GM12891 (cell line): Measurements from ENCODE around the gene HSFX4.

Source experiments
- PAX5 ChIP-seq: IDR thresholded peaks from 2 replicates; pipeline ENCODE4 v1.6.1; 2011; ENCODE audit warnings: low read length, moderate library complexity, mild to moderate bottlenecking; ENCODE audit not compliant: insufficient read depth, severe bottlenecking
- POLR2A ChIP-seq: IDR thresholded peaks from 2 replicates; pipeline ENCODE4 v1.6.1; 2011; ENCODE audit warnings: low read depth, low read length, control low read depth
- POLR2AphosphoS5 ChIP-seq: IDR thresholded peaks from 2 replicates; pipeline ENCODE4 v1.6.1; 2011; ENCODE audit warnings: low read depth, low read length, control low read depth
- POU2F2 ChIP-seq: IDR thresholded peaks from 2 replicates; pipeline ENCODE4 v1.6.1; 2011; ENCODE audit warnings: low read depth, mild to moderate bottlenecking, control low read depth, low read length, moderate library complexity
- SPI1 ChIP-seq: IDR thresholded peaks from 2 replicates; pipeline ENCODE4 v1.6.1; 2011; ENCODE audit warnings: low read depth, low read length, control low read depth
- TAF1 ChIP-seq: IDR thresholded peaks from 2 replicates; pipeline ENCODE4 v1.6.1; 2011; ENCODE audit warnings: low read depth, low read length, control low read depth

- TF ChIP-seq POLR2AphosphoS5 (no peak), TAF1 (no peak), POLR2A (no peak), SPI1 (no peak), POU2F2 (no peak), PAX5 (no peak)
Observed at GRCh38 chrX:149979126-149979644, 49.8 kb downstream of the HSFX4 start.
